GM12865 (cell line): ENCODE results near the gene BSN.

Source experiments
- DNase-seq: peaks from one replicate; pipeline ENCODE4 v3.0.0; 2010; ENCODE audit warnings: low read depth
- H3K4me3 ChIP-seq: 2 replicates; pipeline ENCODE4 v1.5.1; 2011; ENCODE audit warnings: mild to moderate bottlenecking, low read depth, low read length, control low read depth
- TF ChIP-seq, protein P1 (sequence below): IDR thresholded peaks from 2 replicates; pipeline ENCODE4 v1.5.1; 2011; ENCODE audit warnings: low read length, control low read depth, low read depth, inconsistent platforms; ENCODE audit not compliant: insufficient read depth; ENCODE audit errors: missing control alignments

BSN gene

DNA sequence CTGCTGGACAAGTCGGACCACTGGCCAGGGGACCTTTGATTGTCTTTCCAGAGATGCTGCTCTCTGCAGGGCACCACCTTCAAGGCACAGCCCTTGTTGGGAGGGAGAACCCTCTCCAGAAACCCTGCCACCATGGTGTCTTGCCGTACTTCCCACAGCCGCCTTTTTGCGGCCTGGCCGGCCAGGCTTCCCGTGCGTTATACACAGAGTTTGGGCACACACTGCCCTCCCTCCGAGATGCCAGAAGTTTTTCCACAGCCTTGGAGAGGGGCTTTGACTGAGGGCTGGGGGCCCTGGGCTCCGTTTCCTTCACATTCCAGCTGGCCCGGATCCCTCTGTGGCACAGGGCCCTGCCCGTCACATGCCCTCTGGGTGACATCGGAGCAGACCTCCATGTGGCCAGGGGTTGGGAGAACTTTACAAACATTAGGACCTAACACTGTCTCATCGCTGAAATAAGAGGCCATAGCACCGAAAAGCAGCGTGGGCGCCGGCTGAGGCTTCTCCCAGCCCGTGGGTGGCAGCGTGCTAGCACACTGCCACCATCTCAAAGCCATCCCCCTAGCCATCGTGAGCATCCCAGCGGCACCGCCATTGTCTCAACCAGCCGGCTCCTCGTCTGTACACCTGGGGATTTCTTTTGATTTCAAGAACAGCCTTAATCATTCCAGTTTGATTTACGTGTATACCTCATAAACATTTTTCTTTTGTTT is 113.6 kb downstream of the BSN start:
- H3K4me3 ChIP-seq, result no peak overlapping the region
- TF ChIP-seq, protein P1, sequence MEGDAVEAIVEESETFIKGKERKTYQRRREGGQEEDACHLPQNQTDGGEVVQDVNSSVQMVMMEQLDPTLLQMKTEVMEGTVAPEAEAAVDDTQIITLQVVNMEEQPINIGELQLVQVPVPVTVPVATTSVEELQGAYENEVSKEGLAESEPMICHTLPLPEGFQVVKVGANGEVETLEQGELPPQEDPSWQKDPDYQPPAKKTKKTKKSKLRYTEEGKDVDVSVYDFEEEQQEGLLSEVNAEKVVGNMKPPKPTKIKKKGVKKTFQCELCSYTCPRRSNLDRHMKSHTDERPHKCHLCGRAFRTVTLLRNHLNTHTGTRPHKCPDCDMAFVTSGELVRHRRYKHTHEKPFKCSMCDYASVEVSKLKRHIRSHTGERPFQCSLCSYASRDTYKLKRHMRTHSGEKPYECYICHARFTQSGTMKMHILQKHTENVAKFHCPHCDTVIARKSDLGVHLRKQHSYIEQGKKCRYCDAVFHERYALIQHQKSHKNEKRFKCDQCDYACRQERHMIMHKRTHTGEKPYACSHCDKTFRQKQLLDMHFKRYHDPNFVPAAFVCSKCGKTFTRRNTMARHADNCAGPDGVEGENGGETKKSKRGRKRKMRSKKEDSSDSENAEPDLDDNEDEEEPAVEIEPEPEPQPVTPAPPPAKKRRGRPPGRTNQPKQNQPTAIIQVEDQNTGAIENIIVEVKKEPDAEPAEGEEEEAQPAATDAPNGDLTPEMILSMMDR, result no peak
- DNase-seq, result no peak

DNA sequence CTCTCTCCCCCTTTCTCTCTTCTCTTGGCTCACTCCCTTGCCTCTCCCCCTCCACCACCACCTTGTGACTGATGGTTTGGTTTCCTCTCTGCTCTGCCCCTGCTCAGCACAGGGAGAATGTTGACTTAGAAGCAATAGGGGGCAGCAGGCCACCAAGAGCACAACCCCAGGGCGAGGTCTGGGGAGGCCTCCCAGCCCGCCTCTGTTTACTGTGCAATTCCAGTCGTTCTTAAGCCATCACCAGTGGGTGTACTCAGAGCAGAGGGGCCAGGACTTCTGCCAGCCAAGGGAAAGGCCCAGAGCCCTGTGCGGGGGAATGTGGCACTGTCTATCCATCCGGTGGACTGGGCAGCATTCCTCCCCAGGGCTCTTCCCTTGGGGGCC is 114.1 kb downstream of the BSN start:
- no peak for DNase-seq

DNA sequence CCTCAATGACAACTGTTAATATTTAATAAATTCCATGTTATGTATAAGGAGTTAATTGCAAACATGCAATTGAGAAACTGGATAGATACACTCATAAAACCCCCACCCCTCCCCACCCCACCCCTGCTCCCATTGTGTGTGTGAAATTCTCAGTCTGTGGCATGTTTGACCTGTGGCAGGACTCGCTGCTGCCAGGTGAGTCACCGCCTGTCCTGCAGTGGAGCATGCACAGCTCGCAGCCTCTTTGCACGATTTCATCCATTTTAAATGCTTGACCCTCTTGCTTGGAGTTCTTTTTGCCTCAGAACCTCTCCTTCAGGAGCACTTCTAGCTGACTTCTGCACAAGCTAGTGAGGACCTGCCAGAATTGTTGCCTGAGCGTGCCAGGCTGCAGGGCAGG is 114.6 kb downstream of the BSN start:
- DNase-seq, result no peak
- TF ChIP-seq, protein P1, result no peak
- no peak overlapping the region for H3K4me3 ChIP-seq

More for the DNA sequence above, 114.1 kb downstream of the BSN start:
- TF ChIP-seq, protein P1, result no peak
- H3K4me3 ChIP-seq, result no peak overlapping the region

DNA sequence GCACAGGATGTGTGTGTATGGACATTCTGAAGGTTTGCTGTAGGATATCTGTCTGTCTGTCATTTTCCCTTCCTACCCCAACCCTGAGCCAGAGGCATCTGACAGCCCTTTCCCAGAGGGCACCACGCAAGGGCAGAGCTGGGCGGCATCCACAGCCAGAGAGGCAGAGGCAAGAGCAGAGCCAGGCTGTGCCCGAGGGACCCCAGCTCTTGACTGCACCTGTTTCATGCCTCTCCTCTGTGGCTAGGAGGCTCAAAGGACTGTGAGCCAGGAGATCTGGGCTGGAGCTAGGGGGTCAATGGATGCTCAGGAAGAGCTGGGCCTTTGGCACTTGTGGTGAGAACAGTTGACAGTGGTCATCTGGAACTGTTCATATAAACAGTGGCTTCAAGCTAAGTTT is 115.1 kb downstream of the BSN start:
- no peak overlapping the region for H3K4me3 ChIP-seq
- TF ChIP-seq, protein P1, result no peak
- DNase-seq, result no peak

DNA sequence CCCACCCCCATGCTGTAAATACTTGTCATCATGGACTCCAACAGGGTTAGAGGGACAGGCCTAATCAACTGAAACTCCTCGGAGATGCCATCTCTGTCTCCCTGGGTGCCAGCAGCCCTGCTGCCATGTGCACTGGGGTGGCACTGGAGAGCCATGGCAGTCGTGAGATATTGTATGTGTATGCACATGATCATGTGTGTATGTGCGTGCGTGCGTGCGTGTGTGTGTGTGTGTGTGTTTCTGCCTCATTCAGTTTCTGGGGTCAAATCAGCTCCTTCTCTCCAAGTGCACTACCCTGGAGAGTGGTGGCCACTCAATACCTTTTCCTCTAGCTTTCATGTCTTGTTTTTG is 116.6 kb downstream of the BSN start:
- TF ChIP-seq, protein P1, result no peak
- DNase-seq, result no peak
- no peak overlapping the region for H3K4me3 ChIP-seq

DNA sequence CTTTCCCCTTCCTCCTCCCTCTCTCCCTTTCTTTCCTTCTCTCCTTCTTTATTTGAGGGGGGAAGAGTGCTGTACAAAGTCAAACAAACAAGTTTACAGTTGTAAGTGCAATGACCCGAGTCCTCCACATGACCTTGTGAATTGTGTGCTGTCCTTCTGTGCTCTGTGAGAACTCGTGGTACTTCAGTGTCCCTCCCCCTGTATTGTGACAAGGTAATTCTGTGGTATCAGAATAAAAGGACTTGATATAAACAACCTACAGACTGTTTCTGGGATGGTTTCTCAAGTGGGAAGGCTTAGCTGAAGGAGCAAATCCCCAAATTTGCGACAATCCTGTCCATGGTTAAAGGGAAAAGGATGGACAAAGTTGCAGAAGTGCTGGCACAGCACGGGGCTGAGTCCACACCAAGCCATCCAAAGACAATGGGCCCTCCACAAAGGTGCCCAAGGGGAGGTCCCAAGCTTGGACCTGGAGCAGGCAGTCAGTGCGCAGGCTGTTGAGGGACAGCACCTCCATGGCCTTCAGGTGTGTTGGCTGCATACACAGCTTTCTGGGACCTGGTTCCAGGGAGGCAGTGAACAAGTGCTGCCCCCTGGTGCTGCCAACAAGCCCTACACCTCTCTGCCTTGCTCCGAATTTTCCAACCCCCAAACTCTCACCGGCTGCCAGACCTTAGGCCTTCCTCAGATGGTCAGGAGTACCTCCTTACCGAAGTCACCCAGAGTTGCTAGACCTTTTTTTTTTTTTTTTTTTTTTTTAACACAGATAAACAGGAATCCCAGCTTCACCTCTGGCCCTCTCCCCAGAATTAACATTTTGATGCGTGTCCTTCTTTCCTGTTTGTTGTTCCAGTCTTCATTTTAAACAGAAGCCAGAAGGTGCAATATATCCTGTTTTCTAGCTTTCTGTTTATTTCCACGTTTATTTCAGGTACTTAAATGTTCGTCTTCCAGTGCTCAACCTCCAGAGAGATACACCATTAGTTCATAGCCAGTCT is 117.3 kb downstream of the BSN start:
- DNase-seq, result peak; percentile 83
- TF ChIP-seq, protein P1, result peak; percentile 94
- no peak overlapping the region for H3K4me3 ChIP-seq
